Naive thymus-derived CD4-positive, alpha-beta T cell (primary cell): ENCODE data around the gene SOX21. TPM values are rescaled to one million over a fixed set of nuclear protein-coding genes. Genes with fewer than 3 reads are reported as not detected.

ENCODE experiments used
- ATAC-seq: fragments of 150-1000 bp; cut with Tn5 transposase; 2 replicates; pipeline ENCODE4 v1.10.0; 2021; ENCODE audit warnings: mild to moderate bottlenecking, moderate library complexity
- CTCF ChIA-PET: fragments of 350-600 bp; sonication (Branson Sonifier 250); formaldehyde crosslinking; loops from one replicate; lab custom pipeline; 2021; ENCODE audit warnings: antibody characterized with exemption; lab: Charles Lee
- POLR2A ChIA-PET: fragments of 350-600 bp; sonication (Branson Sonifier 250); formaldehyde crosslinking; loops from one replicate; lab custom pipeline; 2021; ENCODE audit warnings: antibody characterized with exemption, inconsistent platforms; lab: Charles Lee
- DNase-seq, 9 donors: peaks; one replicate each; pipeline versions ENCODE4 v3.0.0 to v3.0.0-alpha.2; 2020 to 2022; ENCODE audit warnings: mixed read lengths in 1 of 9
- H3K27ac ChIP-seq: one replicate; pipeline ENCODE4 v1.7.0; 2013; ENCODE audit warnings: mild to moderate bottlenecking, low read depth, low read length, moderate library complexity
- H3K27me3 ChIP-seq, 2 donors: one replicate each; pipeline ENCODE4 v1.7.0; 2013; ENCODE audit warnings: low read length in 2 of 2, mild to moderate bottlenecking in 2 of 2, moderate library complexity in 2 of 2; ENCODE audit not compliant: control insufficient read depth in 2 of 2, insufficient read depth in 2 of 2
- H3K36me3 ChIP-seq, 3 experiments: 1 replicate in 2 of 3; 2 replicates in 1 of 3; pipeline ENCODE4 v1.7.0; 2013; ENCODE audit warnings: low read length in 3 of 3, mild to moderate bottlenecking in 3 of 3, moderate library complexity in 1 of 3; ENCODE audit not compliant: insufficient read depth in 3 of 3, control insufficient read depth in 2 of 3
- H3K4me1 ChIP-seq, 2 donors: one replicate each; pipeline ENCODE4 v1.7.0; 2013; ENCODE audit warnings: low read length in 2 of 2, mild to moderate bottlenecking in 2 of 2, moderate library complexity in 1 of 2; ENCODE audit not compliant: control insufficient read depth in 2 of 2, insufficient read depth in 2 of 2
- H3K4me3 ChIP-seq: 2 replicates; pipeline ENCODE4 v1.7.0; 2013; ENCODE audit warnings: mild to moderate bottlenecking, low read length
- H3K9me3 ChIP-seq, 3 experiments: 1 replicate in 2 of 3; 2 replicates in 1 of 3; pipeline ENCODE4 v1.7.0; 2013; ENCODE audit warnings: low read length in 3 of 3; ENCODE audit not compliant: control insufficient read depth in 2 of 3
- H3K27ac Mint-ChIP-seq, 9 donors: one replicate each; pipeline ENCODE4 v1.8.0; 2020 to 2022; ENCODE audit warnings: mixed read lengths in 9 of 9, mild to moderate bottlenecking in 8 of 9, moderate library complexity in 5 of 9, inconsistent platforms in 2 of 9
- H3K27me3 Mint-ChIP-seq, 5 donors: one replicate each; pipeline ENCODE4 v1.8.0; 2021 to 2022; ENCODE audit warnings: mixed read lengths in 5 of 5, mild to moderate bottlenecking in 1 of 5
- H3K36me3 Mint-ChIP-seq, 5 donors: one replicate each; pipeline ENCODE4 v1.8.0; 2020 to 2022; ENCODE audit warnings: mixed read lengths in 5 of 5, mild to moderate bottlenecking in 3 of 5, inconsistent platforms in 1 of 5
- H3K4me1 Mint-ChIP-seq, 7 donors: one replicate each; pipeline ENCODE4 v1.8.0; 2020 to 2022; ENCODE audit warnings: mixed read lengths in 7 of 7, mild to moderate bottlenecking in 3 of 7, inconsistent platforms in 1 of 7
- H3K4me3 Mint-ChIP-seq, 10 donors: one replicate each; pipeline ENCODE4 v1.8.0; 2020 to 2022; ENCODE audit warnings: mild to moderate bottlenecking in 10 of 10, mixed read lengths in 10 of 10, moderate library complexity in 6 of 10, inconsistent platforms in 2 of 10
- H3K9me3 Mint-ChIP-seq, 11 donors: one replicate each; pipeline ENCODE4 v1.8.0; 2020 to 2022; ENCODE audit warnings: mixed read lengths in 11 of 11, mild to moderate bottlenecking in 4 of 11, inconsistent platforms in 1 of 11, moderate library complexity in 1 of 11
- intact Hi-C, 2 donors: fragments of 100-400 bp; cut with micrococcal nuclease; formaldehyde crosslinking; loops; one replicate each; pipeline ENCODE4 v1.15.1; 2023
- polyA plus RNA-seq, 2 donors: library from polyadenylated mRNA; unstranded; fragments of 300-500 nt; fragmentation: Illumina TruSeq; gene quantifications; one replicate each; pipeline ENCODE4 v1.2.3, GENCODE V29; 2021
- total RNA-seq, 6 experiments: library from RNA in 5 of 6; stranded (reverse) in 5 of 6; gene quantifications; 1 replicate in 5 of 6; 2 replicates in 1 of 6; pipeline ENCODE4 v1.2.3 and lab custom pipeline; 2021 to 2026

Gene SOX21
- total and polyA plus RNA-seq, 7 experiments from 2014 or later = not detected

- intact Hi-C loops = loop anchor here in 1 of 2 donors (2.0 kb wide), 2 partner anchors 483 to 805 kb away; no protein-coding TSS in a partner anchor
- DNase-seq = no peak
- H3K27ac ChIP-seq = no peak overlapping the region
- Mint-ChIP-seq H3K9me3 (peaks cover 0 to 1% (median 0%) of the 10 kb centered on the region in 11 donors), H3K27me3 (peaks cover 12 to 31% (median 16%) of the 10 kb centered on the region in 5 donors), H3K36me3 (peaks cover 0 to 2% (median 0%) of the 10 kb centered on the region in 5 donors), H3K27ac (no peak overlapping the region), H3K4me1 (no peaks in the 10 kb centered on the region), H3K4me3 (no peak overlapping the region)
- no peak overlapping the region for H3K4me3 ChIP-seq
- no peak for ATAC-seq
- ChIA-PET POLR2A (no interaction called here), CTCF (interaction anchor here (0.6 to 2.3 kb wide), 4 partner anchors 707 to 807 kb away, joined by 3 to 12 read pairs (median 4); no protein-coding TSS in a partner anchor)
- H3K36me3 ChIP-seq = no peaks in the 10 kb centered on the region
- H3K4me1 ChIP-seq = no peaks in the 10 kb centered on the region
- H3K9me3 ChIP-seq = no peaks in the 10 kb centered on the region
- H3K27me3 ChIP-seq = no peaks in the 10 kb centered on the region
These were observed 38.5 kb downstream of the SOX21 start for GRCh38 chr13:94673851-94674250.

DNA sequence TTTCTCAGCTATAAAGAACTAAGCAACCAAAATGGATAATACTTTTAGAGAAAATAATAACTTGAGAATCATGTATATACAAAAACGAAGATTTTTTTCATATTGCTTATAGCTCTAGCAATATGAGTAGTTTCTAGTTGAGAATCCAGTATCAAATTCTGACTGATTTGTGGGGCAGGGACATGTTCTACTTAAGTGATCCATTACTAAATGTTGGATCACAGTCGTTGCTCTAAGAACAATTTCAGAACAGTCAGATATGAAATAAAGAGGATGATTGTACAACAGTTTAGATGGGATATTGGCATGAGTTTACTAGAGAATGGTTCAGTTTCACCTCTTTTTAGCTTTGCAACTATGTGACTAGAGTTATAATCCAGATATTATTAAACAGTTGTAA, 39.9 kb downstream of the SOX21 start:
- POLR2A ChIA-PET = no interaction called here
- Histone ChIP-seq H3K27me3 (no peaks in the 10 kb centered on the region), H3K4me1 (peaks cover 0 to under 1% of the 10 kb centered on the region in 2 donors), H3K4me3 (no peak overlapping the region), H3K27ac (no peak overlapping the region), H3K36me3 (no peaks in the 10 kb centered on the region), H3K9me3 (no peaks in the 10 kb centered on the region)
- peaks cover 0 to 2% (median 0%) of the 10 kb centered on the region in 5 donors for H3K36me3 Mint-ChIP-seq
- CTCF ChIA-PET = interaction anchor here (0.7 to 1.7 kb wide), 3 partner anchors 708 to 806 kb away, joined by 3 to 10 read pairs (median 5); no protein-coding TSS in a partner anchor
- no peak overlapping the region for H3K4me3 Mint-ChIP-seq
- ATAC-seq (no peak), DNase-seq (no peak)
- peaks cover under 1 to 6% (median 2%) of the 10 kb centered on the region in 7 donors for H3K4me1 Mint-ChIP-seq
- no peak overlapping the region for H3K27ac Mint-ChIP-seq
- H3K27me3 Mint-ChIP-seq = peaks cover 4 to 24% (median 12%) of the 10 kb centered on the region in 5 donors
- peaks cover 0 to 2% (median 0%) of the 10 kb centered on the region in 11 donors for H3K9me3 Mint-ChIP-seq
- intact Hi-C loops = no loop called here

GRCh38 chr13:94667190-94667589, 45.2 kb downstream of the SOX21 start:
- CTCF ChIA-PET = interaction anchor here (1.1 kb wide), 1 partner anchor 713 kb away, joined by 5 read pairs; no protein-coding TSS in a partner anchor
- H3K9me3 ChIP-seq = no peaks in the 10 kb centered on the region
- DNase-seq = peak in 1 of 9 donors; percentile 30
- POLR2A ChIA-PET = no interaction called here
- no peaks in the 10 kb centered on the region for H3K27me3 ChIP-seq
- H3K4me3 Mint-ChIP-seq = peak overlapping the region in 1 of 10 donors; percentile 8
- peaks cover 11 to 22% (median 15%) of the 10 kb centered on the region in 7 donors for H3K4me1 Mint-ChIP-seq
- intact Hi-C loops = no loop called here
- peaks cover 0 to 32% (median 25%) of the 10 kb centered on the region in 5 donors for H3K27me3 Mint-ChIP-seq
- no peaks in the 10 kb centered on the region for H3K36me3 ChIP-seq
- H3K9me3 Mint-ChIP-seq = peaks cover 0 to 5% (median 0%) of the 10 kb centered on the region in 11 donors
- no peak for ATAC-seq
- peaks cover 0 to 2% (median 0%) of the 10 kb centered on the region in 5 donors for H3K36me3 Mint-ChIP-seq
- H3K4me3 ChIP-seq = no peak overlapping the region
- peak overlapping the region in 3 of 9 donors; percentile 52 to 60 (median 57) for H3K27ac Mint-ChIP-seq
- H3K4me1 ChIP-seq = peaks cover 0 to 3% of the 10 kb centered on the region in 2 donors
- H3K27ac ChIP-seq = no peak overlapping the region

DNA sequence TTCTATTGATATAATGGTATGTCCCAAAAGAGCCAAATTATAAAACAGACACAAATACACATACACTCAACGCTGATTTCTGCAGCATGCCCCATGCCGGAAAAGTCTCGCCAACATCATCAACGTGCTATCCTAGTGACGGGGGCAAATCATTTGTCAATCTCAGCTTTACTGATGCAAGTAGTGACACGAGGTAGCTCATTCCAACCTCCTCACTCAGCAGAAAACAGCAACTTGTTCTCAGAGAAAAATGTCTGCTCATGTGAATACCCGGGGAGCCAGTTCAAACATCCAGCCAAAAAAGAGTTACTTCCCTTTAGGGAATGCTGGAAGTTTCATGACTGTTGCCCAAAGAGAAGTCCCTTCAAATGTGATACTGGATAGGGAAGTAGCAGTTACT, 46.3 kb downstream of the SOX21 start:
- H3K4me3 ChIP-seq = no peak overlapping the region
- peaks cover 11 to 23% (median 18%) of the 10 kb centered on the region in 7 donors for H3K4me1 Mint-ChIP-seq
- ChIA-PET POLR2A (no interaction called here), CTCF (interaction anchor here (1.2 kb wide), 1 partner anchor 8 kb away, joined by 3 read pairs; no protein-coding TSS in a partner anchor)
- H3K9me3 ChIP-seq = no peaks in the 10 kb centered on the region
- H3K36me3 ChIP-seq = no peaks in the 10 kb centered on the region
- ATAC-seq = no peak
- H3K9me3 Mint-ChIP-seq = peaks cover 0 to 5% (median 0%) of the 10 kb centered on the region in 11 donors
- H3K4me3 Mint-ChIP-seq = no peak overlapping the region
- peaks cover 0 to 3% of the 10 kb centered on the region in 2 donors for H3K4me1 ChIP-seq
- no peaks in the 10 kb centered on the region for H3K27me3 ChIP-seq
- intact Hi-C loops = no loop called here
- peaks cover 5 to 40% (median 32%) of the 10 kb centered on the region in 5 donors for H3K27me3 Mint-ChIP-seq
- DNase-seq = no peak
- H3K27ac Mint-ChIP-seq = no peak overlapping the region
- H3K27ac ChIP-seq = no peak overlapping the region
- peaks cover 0 to 2% (median 0%) of the 10 kb centered on the region in 5 donors for H3K36me3 Mint-ChIP-seq

DNA sequence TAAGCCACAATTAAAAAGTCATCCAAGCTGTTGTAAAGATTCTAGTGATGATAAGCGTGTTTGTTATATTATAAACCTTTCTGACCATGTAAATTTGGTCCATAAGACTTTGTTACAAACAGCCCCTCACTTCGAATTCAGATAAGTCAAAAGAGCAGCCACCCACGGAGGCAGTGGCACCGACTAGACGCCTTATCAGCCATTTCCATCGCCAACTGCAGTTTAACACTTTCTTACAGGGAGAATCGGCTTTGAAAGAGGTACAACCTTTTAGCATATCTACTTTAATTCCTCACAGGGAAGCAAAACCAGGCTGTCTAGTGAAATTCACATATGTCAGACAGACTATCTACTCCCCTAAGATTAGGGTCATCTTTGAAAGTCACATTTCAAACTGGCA, 47.5 kb downstream of the SOX21 start:
- H3K9me3 ChIP-seq = no peaks in the 10 kb centered on the region
- no peak overlapping the region for H3K27ac Mint-ChIP-seq
- H3K27ac ChIP-seq = no peak overlapping the region
- intact Hi-C loops = no loop called here
- peaks cover 8 to 40% (median 35%) of the 10 kb centered on the region in 5 donors for H3K27me3 Mint-ChIP-seq
- POLR2A ChIA-PET = no interaction called here
- H3K4me3 Mint-ChIP-seq = no peak overlapping the region
- no peak for DNase-seq
- H3K9me3 Mint-ChIP-seq = peaks cover 0 to 5% (median 0%) of the 10 kb centered on the region in 11 donors
- peaks cover 0 to 3% of the 10 kb centered on the region in 2 donors for H3K4me1 ChIP-seq
- H3K36me3 Mint-ChIP-seq = no peaks in the 10 kb centered on the region
- H3K4me1 Mint-ChIP-seq = peaks cover 11 to 24% (median 18%) of the 10 kb centered on the region in 7 donors
- H3K4me3 ChIP-seq = no peak overlapping the region
- no peaks in the 10 kb centered on the region for H3K27me3 ChIP-seq
- CTCF ChIA-PET = interaction anchor here (0.9 kb wide), 1 partner anchor 20 kb away, joined by 4 read pairs; no protein-coding TSS in a partner anchor
- ATAC-seq = no peak
- no peaks in the 10 kb centered on the region for H3K36me3 ChIP-seq

DNA sequence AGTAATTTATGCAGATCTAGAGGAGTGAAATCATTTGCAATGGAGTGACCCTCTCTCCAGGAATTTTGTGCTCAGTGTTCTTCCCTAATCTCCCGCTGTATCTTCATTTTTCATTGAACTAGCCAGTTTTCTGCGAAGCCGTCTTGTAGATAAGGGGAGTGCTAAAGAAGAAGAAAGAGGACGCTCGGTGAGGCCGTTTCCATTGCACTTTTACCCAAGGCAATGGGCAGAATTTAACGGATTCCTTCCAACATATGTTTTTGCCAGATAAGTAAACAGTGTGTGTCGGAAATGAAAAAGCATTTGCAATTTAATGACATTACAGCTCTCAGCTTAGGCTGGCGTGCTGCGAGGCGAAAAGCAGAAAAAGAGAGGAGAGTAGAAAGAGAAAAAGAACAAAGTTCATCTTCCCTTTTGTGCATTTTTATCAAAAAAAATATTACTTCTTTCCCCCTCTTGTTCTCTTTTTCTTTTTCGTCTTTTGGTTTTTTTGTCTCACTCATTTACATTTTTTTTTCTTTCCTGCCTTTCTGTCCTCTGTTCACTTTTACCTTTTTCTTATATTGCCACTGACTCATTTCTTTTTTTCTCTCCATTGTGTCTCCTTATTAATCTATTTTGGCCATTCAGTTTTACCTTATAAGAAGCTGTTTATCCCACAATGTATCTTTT, 49.9 kb downstream of the SOX21 start:
- POLR2A ChIA-PET = no interaction called here

More for the DNA sequence above, 49.9 kb downstream of the SOX21 start:
- peaks cover 8 to 40% (median 35%) of the 10 kb centered on the region in 5 donors for H3K27me3 Mint-ChIP-seq
- ATAC-seq = no peak
- H3K9me3 ChIP-seq = no peaks in the 10 kb centered on the region
- peak overlapping the region in 5 of 10 donors; percentile 0 to 61 (median 29) for H3K4me3 Mint-ChIP-seq
- no peaks in the 10 kb centered on the region for H3K27me3 ChIP-seq
- peaks cover 0 to 3% of the 10 kb centered on the region in 2 donors for H3K4me1 ChIP-seq
- peaks cover 0 to 3% (median 0%) of the 10 kb centered on the region in 11 donors for H3K9me3 Mint-ChIP-seq
- no peak overlapping the region for H3K4me3 ChIP-seq
- DNase-seq = no peak
- H3K27ac ChIP-seq = no peak overlapping the region
- intact Hi-C loops = no loop called here
- peaks cover 10 to 22% (median 16%) of the 10 kb centered on the region in 7 donors for H3K4me1 Mint-ChIP-seq
- no peaks in the 10 kb centered on the region for H3K36me3 Mint-ChIP-seq
- CTCF ChIA-PET = no interaction called here
- no peaks in the 10 kb centered on the region for H3K36me3 ChIP-seq
- H3K27ac Mint-ChIP-seq = peak overlapping the region in 1 of 9 donors; percentile 28
